ENCODE measurements around the gene PROZ. TPM values are rescaled to one million over a fixed set of nuclear protein-coding genes. Genes with fewer than 3 reads are reported as not detected.

PROZ gene
- total RNA-seq, 1 experiment from 2014 or later, result not detected

DNA sequence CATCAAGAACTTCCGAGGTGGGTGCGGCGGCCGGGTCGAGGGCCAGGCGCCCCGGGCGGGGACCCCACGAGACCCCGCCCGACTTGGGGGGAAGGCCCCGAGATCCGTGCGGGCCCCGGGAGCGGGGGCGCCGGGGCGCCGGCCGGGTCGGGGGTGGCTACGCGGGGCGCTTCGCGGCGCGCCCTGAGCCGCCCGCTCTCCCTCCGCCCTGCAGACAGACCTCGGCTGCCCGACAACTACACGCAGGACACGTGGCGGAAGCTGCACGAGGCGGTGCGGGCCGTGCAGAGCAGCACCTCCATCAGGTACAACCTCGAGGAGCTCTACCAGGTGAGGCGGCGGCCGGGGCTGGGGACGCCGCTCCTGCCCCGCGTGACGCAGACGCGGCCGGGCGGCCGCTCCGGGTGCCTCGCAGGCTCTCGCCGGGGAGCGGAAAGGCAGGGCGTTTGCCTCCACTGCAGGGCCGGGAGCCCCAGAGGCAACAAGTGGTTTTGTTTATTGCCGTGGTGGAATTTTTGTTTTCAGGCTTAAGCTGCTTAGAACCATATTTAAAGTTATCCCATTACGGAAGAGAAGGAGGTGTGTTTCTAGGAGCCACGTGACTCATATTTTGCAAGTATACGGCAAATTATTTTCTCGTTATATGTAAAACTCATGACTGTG, 51.4 kb downstream of the PROZ start:
- H3K27ac ChIP-seq (ENCODE audit: insufficient read length, low read depth, low read length), result no peak overlapping the region
- peaks cover 36 to 44% (median 42%) of the 10 kb centered on the region in 3 experiments for H3K36me3 Mint-ChIP-seq (ENCODE audit: insufficient read depth in 1 of 3, low read depth in 3 of 3)
- H4K20me1 ChIP-seq (ENCODE audit: control insufficient read depth, insufficient read depth, insufficient read length), result no peaks in the 10 kb centered on the region

More for the DNA sequence above, 51.4 kb downstream of the PROZ start:
- WGBS (ENCODE audit: extremely low coverage, insufficient read length, low lambda C conversion rate), result no CpG with 5 or more reads among the region's 67 CpGs
- Histone ChIP-seq H3K27me3 (ENCODE audit: insufficient read depth, low read length) (no peaks in the 10 kb centered on the region), H2AK5ac (ENCODE audit: insufficient read length, low read length) (no peak overlapping the region), H4K91ac (ENCODE audit: insufficient read length, low read depth, low read length) (no peak overlapping the region), H3K56ac (ENCODE audit: insufficient read length, low read depth, low read length) (no peak overlapping the region), H2BK20ac (ENCODE audit: low read depth, low read length, poor library complexity, severe bottlenecking) (no peak overlapping the region), H3T11ph (ENCODE audit: low read length) (no peak overlapping the region), H3K4me1 (ENCODE audit: insufficient read depth, low read length) (no peaks in the 10 kb centered on the region), H3K79me2 (ENCODE audit: insufficient read depth, low read length) (peaks cover 63% of the 10 kb centered on the region), H4K8ac (replicated peaks; ENCODE audit: insufficient read length, low read depth, low read length) (no peak overlapping the region), H3K23me2 (ENCODE audit: insufficient read length, low read depth, low read length, poor library complexity, severe bottlenecking) (peaks cover 6% of the 10 kb centered on the region), H2AFZ (ENCODE audit: low read length) (no peak overlapping the region), H3K79me1 (ENCODE audit: insufficient read depth, low read depth, low read length, poor library complexity, severe bottlenecking) (peaks cover 2% of the 10 kb centered on the region), H3K9me3 (ENCODE audit: control insufficient read depth, low read depth, low read length) (no peaks in the 10 kb centered on the region), H3K4ac (ENCODE audit: low read depth, low read length) (no peak overlapping the region; the same call in 1 of the 2 replicates), H2BK120ac (ENCODE audit: low read depth, low read length, poor library complexity, severe bottlenecking) (no peak overlapping the region), H3K9ac (ENCODE audit: extremely low read depth, insufficient read length, low read length) (peak overlapping the region; percentile 74), H3K4me2 (ENCODE audit: insufficient read depth, insufficient read length, low read length) (peak overlapping the region; percentile 66), H3K23ac (ENCODE audit: insufficient read length, low read depth, low read length) (no peak overlapping the region), H4K5ac (ENCODE audit: insufficient read length, low read depth, low read length) (no peak overlapping the region), H2BK12ac (ENCODE audit: insufficient read length, low read depth, low read length) (no peak overlapping the region), H3K18ac (ENCODE audit: insufficient read length, low read depth, low read length) (peak overlapping the region; percentile 77), H2BK5ac (ENCODE audit: insufficient read length, low read length) (no peak overlapping the region), H2BK15ac (ENCODE audit: low read depth, low read length) (no peak overlapping the region), H3K14ac (ENCODE audit: insufficient read depth, low read length) (peak overlapping the region; percentile 87; the same call in 1 of the 2 replicates)
- peak; percentile 72 for DNase-seq
- Mint-ChIP-seq H3K4me3 (peak overlapping the region; percentile 73 to 91), H3K27ac (peak overlapping the region in 1 of 3 experiments; percentile 34; a peak in 1 of 7 replicates), H3K4me1 (peaks cover 26 to 40% of the 10 kb centered on the region in 2 experiments), H3K27me3 (ENCODE audit: low read depth) (no peaks in the 10 kb centered on the region), H3K9me3 (no peaks in the 10 kb centered on the region)
- TF ChIP-seq, protein P1, sequence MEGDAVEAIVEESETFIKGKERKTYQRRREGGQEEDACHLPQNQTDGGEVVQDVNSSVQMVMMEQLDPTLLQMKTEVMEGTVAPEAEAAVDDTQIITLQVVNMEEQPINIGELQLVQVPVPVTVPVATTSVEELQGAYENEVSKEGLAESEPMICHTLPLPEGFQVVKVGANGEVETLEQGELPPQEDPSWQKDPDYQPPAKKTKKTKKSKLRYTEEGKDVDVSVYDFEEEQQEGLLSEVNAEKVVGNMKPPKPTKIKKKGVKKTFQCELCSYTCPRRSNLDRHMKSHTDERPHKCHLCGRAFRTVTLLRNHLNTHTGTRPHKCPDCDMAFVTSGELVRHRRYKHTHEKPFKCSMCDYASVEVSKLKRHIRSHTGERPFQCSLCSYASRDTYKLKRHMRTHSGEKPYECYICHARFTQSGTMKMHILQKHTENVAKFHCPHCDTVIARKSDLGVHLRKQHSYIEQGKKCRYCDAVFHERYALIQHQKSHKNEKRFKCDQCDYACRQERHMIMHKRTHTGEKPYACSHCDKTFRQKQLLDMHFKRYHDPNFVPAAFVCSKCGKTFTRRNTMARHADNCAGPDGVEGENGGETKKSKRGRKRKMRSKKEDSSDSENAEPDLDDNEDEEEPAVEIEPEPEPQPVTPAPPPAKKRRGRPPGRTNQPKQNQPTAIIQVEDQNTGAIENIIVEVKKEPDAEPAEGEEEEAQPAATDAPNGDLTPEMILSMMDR (conservative IDR thresholded peaks at IDR 0.05), result no peak

All from H9 (cell line).